Hematopoietic multipotent progenitor cell treated with erythropoietin and hydrocortisone succinate and interleukin-3 and kit ligand, for 8 days (in vitro differentiated cells): ENCODE results near the gene UNK.
"Not testable (repeated sequence)": the region's sequence is repeated elsewhere in the genome, so short reads cannot be mapped to it uniquely, and the experiment has no call there.

Experiments used
- DNase-seq: peaks from one replicate; pipeline ENCODE4 v3.0.0-alpha.2; 2015

The UNK gene

GRCh38 chr17:75754378-75755204 lies 30.0 kb upstream of the UNK start:
- DNase-seq = no peak

GRCh38 chr17:75755205-75755901 lies 29.3 kb upstream of the UNK start:
- no peak for DNase-seq

GRCh38 chr17:75755990-75756389 lies 28.6 kb upstream of the UNK start:
- DNase-seq = no peak

- DNase-seq = no peak
These were observed 28.0 kb upstream of the UNK start for GRCh38 chr17:75756451-75757085.

- no peak for DNase-seq
These were observed 27.4 kb upstream of the UNK start for GRCh38 chr17:75757086-75757681.

- peak; percentile 39 for DNase-seq
These were observed 26.3 kb upstream of the UNK start for GRCh38 chr17:75758131-75758905.

- no peak for DNase-seq
These were observed 25.1 kb upstream of the UNK start for GRCh38 chr17:75759457-75759856.

- DNase-seq = not testable (repeated sequence)
These were observed 24.5 kb upstream of the UNK start for GRCh38 chr17:75759978-75760640.

- no peak for DNase-seq
These were observed 21.9 kb upstream of the UNK start for GRCh38 chr17:75762513-75763268.

- no peak for DNase-seq
These were observed 21.4 kb upstream of the UNK start for GRCh38 chr17:75763269-75763607.

GRCh38 chr17:75763613-75764416 lies 20.8 kb upstream of the UNK start:
- DNase-seq = no peak

- no peak for DNase-seq
These were observed 20.2 kb upstream of the UNK start for GRCh38 chr17:75764417-75764710.

- DNase-seq = peak; percentile 68
These were observed 19.7 kb upstream of the UNK start, which contains the start of gene GALK1 for GRCh38 chr17:75764711-75765421. Gene GALK1, minus strand, starts transcription at chr17:75765192. Its CDS starts 56 bp downstream, at chr17:75765136.

GRCh38 chr17:75765981-75766380 lies 18.6 kb upstream of the UNK start:
- DNase-seq = no peak

GRCh38 chr17:75767881-75768280 lies 16.7 kb upstream of the UNK start:
- DNase-seq = no peak

- peak; percentile 84 for DNase-seq
These were observed 15.1 kb upstream of the UNK start for GRCh38 chr17:75769536-75769935.

GRCh38 chr17:75771334-75772281 lies 13.0 kb upstream of the UNK start:
- DNase-seq = no peak

- no peak for DNase-seq
These were observed 11.3 kb upstream of the UNK start for GRCh38 chr17:75773121-75773807.
